HepG2 (cell line): Measurements from ENCODE around the gene PEF1. TPM values are rescaled to one million over a fixed set of nuclear protein-coding genes. Genes with fewer than 3 reads are reported as not detected.
A peak's percentile ranks its signal among the peaks of the same experiment; 100 is the strongest.

ENCODE experiments used
- ATAC-seq: fragments of 200-7000 bp; cut with Tn5 transposase; 3 replicates; pipeline ENCODE4 v1.9.1; 2020; ENCODE audit warnings: mild to moderate bottlenecking, moderate library complexity
- BruUV-seq: library from RNA; stranded (reverse); fragments of 400-500 nt; replicated peaks from 2 replicates; lab custom pipeline; 2021; lab: Mats Ljungman, UMichigan
- CTCF ChIA-PET: fragments of 300-600 bp; formaldehyde crosslinking; extraction: SDS; loops from one replicate; lab custom pipeline; 2021; ENCODE audit warnings: low total read pairs, inconsistent platforms, low intra/inter-chr PET ratio; lab: Yijun Ruan, JAX
- POLR2A ChIA-PET: fragments of 350-600 bp; sonication (Branson Sonifier 250); formaldehyde crosslinking; loops from one replicate; lab custom pipeline; 2020; ENCODE audit warnings: antibody characterized with exemption, inconsistent platforms; lab: Yijun Ruan, JAX
- DNase-seq: peaks from one replicate; pipeline ENCODE4 v3.0.0-alpha.2; 2015; ENCODE audit warnings: low spot score
- FAIRE-seq: peaks from 3 replicates; lab custom pipeline; 2011; peaks lifted over from hg19 to GRCh38; lab: Jason Lieb, UNC
- H2AFZ ChIP-seq: one replicate; pipeline ENCODE4 v1.6.1; 2011; ENCODE audit warnings: low read length, inconsistent platforms
- H3K27ac ChIP-seq: fragments of 300-600 bp; 3 replicates; pipeline ENCODE4 v1.8.0; 2011; ENCODE audit warnings: mixed run types, mild to moderate bottlenecking, mixed read lengths, low read length, inconsistent platforms; ENCODE audit not compliant: insufficient read depth; ENCODE audit errors: extremely low read length
- H3K27me3 ChIP-seq, 2 experiments: fragments of 200-600 bp in 1 of 2; 2 replicates in 1 of 2; 3 replicates in 1 of 2; pipeline versions ENCODE4 v1.6.0 to v1.8.0; 2011; ENCODE audit warnings: low read length in 2 of 2, mild to moderate bottlenecking in 2 of 2, moderate library complexity in 2 of 2, inconsistent platforms in 1 of 2; ENCODE audit not compliant: insufficient read depth in 2 of 2, control insufficient read depth in 1 of 2
- H3K36me3 ChIP-seq, 2 experiments: fragments of 200-600 bp in 1 of 2; replicated peaks in 1 of 2; 2 replicates in 1 of 2; 3 replicates in 1 of 2; pipeline versions ENCODE4 v1.5.1 to v1.8.0; 2011; ENCODE audit warnings: low read length in 2 of 2, inconsistent platforms in 1 of 2; ENCODE audit not compliant: insufficient read depth in 2 of 2, control insufficient read depth in 1 of 2
- H3K4me1 ChIP-seq: 2 replicates; pipeline ENCODE4 v1.5.1; 2012; ENCODE audit warnings: low read length, inconsistent platforms; ENCODE audit not compliant: insufficient read depth
- H3K4me2 ChIP-seq: 2 replicates; pipeline ENCODE4 v1.6.0; 2011; ENCODE audit warnings: low read depth, low read length, inconsistent platforms
- H3K4me3 ChIP-seq, 3 experiments: fragments of 200-600 bp in 1 of 3; sonication (generic), shearing (Covaris generic) in 1 of 3; replicated peaks in 1 of 3; 2 replicates each; pipeline ENCODE4 v1.5.1; 2011 to 2016; ENCODE audit warnings: low read length in 3 of 3, inconsistent platforms in 2 of 3, low read depth in 2 of 3, mild to moderate bottlenecking in 2 of 3, control low read depth in 1 of 3, mixed read lengths in 1 of 3; ENCODE audit not compliant: insufficient read depth in 1 of 3
- H3K79me2 ChIP-seq: one replicate; pipeline ENCODE4 v1.6.1; 2011; ENCODE audit warnings: low read length, inconsistent platforms; ENCODE audit not compliant: insufficient read depth
- H3K9ac ChIP-seq: 2 replicates; pipeline ENCODE4 v1.6.0; 2011; ENCODE audit warnings: mild to moderate bottlenecking, low read depth, low read length, inconsistent platforms; ENCODE audit not compliant: insufficient read depth
- H3K9me3 ChIP-seq: 2 replicates; pipeline ENCODE4 v1.5.1; 2012; ENCODE audit warnings: mild to moderate bottlenecking, low read length
- H4K20me1 ChIP-seq: 2 replicates; pipeline ENCODE4 v1.6.0; 2011; ENCODE audit warnings: inconsistent platforms, mild to moderate bottlenecking, low read length, moderate library complexity; ENCODE audit not compliant: insufficient read depth
- AGO1 ChIP-seq: fragments of 200-400 bp; formaldehyde crosslinking; IDR thresholded peaks from 2 replicates; pipeline ENCODE4 v1.6.1; 2017; ENCODE audit warnings: mild to moderate bottlenecking, low read depth, low read length, moderate library complexity; ENCODE audit not compliant: poor library complexity, severe bottlenecking
- FOXA3 ChIP-seq: IDR thresholded peaks from 2 replicates; pipeline ENCODE4 v1.6.1; 2016; ENCODE audit warnings: missing genetic modification reagents, missing compliant biosample characterization
- HDAC1 ChIP-seq: sonication (generic); formaldehyde crosslinking; IDR thresholded peaks from 2 replicates; pipeline ENCODE4 v1.5.1; 2020; ENCODE audit warnings: mild to moderate bottlenecking, missing genetic modification reagents
- HNRNPL ChIP-seq: fragments of 200-400 bp; formaldehyde crosslinking; IDR thresholded peaks from 2 replicates; pipeline ENCODE4 v1.6.1; 2017; ENCODE audit warnings: mild to moderate bottlenecking, low read depth, low read length
- ISL2 ChIP-seq: sonication (generic); formaldehyde crosslinking; IDR thresholded peaks from 2 replicates; pipeline ENCODE4 v1.5.0; 2020; ENCODE audit warnings: missing genetic modification reagents
- NKX3-1 ChIP-seq: sonication (generic); formaldehyde crosslinking; IDR thresholded peaks from 2 replicates; pipeline ENCODE4 v1.5.0; 2020; ENCODE audit warnings: missing genetic modification reagents
- NR1H2 ChIP-seq: sonication (generic); formaldehyde crosslinking; IDR thresholded peaks from 2 replicates; pipeline ENCODE4 v1.8.1; 2022; ENCODE audit warnings: low read depth, missing genetic modification reagents, borderline replicate concordance
- ZNF101 ChIP-seq: sonication (generic); formaldehyde crosslinking; IDR thresholded peaks from 2 replicates; pipeline ENCODE4 v1.4.0; 2020; ENCODE audit warnings: mild to moderate bottlenecking, low read depth, missing genetic modification reagents, borderline replicate concordance
- ZNF121 ChIP-seq: sonication (generic); formaldehyde crosslinking; IDR thresholded peaks from 2 replicates; pipeline ENCODE4 v1.5.0; 2020; ENCODE audit warnings: mild to moderate bottlenecking, missing genetic modification reagents
- WGBS: methylation state at CpG from one replicate; pipeline ENCODE4 v1.1.6; 2017; ENCODE audit warnings: low lambda C conversion rate; 5-methylcytosine and 5-hydroxymethylcytosine counted together
- in situ Hi-C: cut with HindIII; loops from 2 replicates; pipeline ENCODE4 v1.10.0; 2017; ENCODE audit warnings: low pct_unique_long_range_greater_than_20kb; ENCODE audit not compliant: extremely low pct_ligation_motif_present
- intact Hi-C: fragments of 100-400 bp; cut with micrococcal nuclease; formaldehyde crosslinking; loops from one replicate; pipeline ENCODE4 v1.10.0; 2022; ENCODE audit not compliant: unreplicated experiment
- polyA plus RNA-seq, 8 experiments: library from polyadenylated mRNA; depleted of rRNA in 3 of 8; stranded (reverse) in 7 of 8; unstranded in 1 of 8; fragments of >200 nt; fragmentation: Illumina TruSeq in 4 of 8; extraction: Trizol in 4 of 8; gene quantifications; 2 replicates each; pipeline versions ENCODE4 v1.2.1 to v1.2.3, GENCODE V29; 2011 to 2016; ENCODE audit warnings: low read depth in 4 of 8, missing spikeins in 1 of 8, mixed read lengths in 1 of 8; ENCODE audit not compliant: insufficient read depth in 1 of 8
- total RNA-seq, 5 experiments: library from RNA; depleted of rRNA; stranded (reverse); fragments of >200 nt; fragmentation: Illumina TruSeq; extraction: Trizol; gene quantifications; 2 replicates each; pipeline ENCODE4 v1.2.3, GENCODE V29; 2016; ENCODE audit warnings: low read depth in 1 of 5
- TF ChIP-seq, protein P1 (sequence below): sonication (generic); formaldehyde crosslinking; IDR thresholded peaks from 2 replicates; pipeline ENCODE4 v1.4.0; 2020; ENCODE audit warnings: mild to moderate bottlenecking, missing genetic modification reagents, borderline replicate concordance

PEF1 gene
- total and polyA plus RNA-seq, 2 of the 13 experiments (the other 11 are each of a cell fraction or from before 2014, with no cell fraction given): 57.1 to 57.8 TPM

DNA sequence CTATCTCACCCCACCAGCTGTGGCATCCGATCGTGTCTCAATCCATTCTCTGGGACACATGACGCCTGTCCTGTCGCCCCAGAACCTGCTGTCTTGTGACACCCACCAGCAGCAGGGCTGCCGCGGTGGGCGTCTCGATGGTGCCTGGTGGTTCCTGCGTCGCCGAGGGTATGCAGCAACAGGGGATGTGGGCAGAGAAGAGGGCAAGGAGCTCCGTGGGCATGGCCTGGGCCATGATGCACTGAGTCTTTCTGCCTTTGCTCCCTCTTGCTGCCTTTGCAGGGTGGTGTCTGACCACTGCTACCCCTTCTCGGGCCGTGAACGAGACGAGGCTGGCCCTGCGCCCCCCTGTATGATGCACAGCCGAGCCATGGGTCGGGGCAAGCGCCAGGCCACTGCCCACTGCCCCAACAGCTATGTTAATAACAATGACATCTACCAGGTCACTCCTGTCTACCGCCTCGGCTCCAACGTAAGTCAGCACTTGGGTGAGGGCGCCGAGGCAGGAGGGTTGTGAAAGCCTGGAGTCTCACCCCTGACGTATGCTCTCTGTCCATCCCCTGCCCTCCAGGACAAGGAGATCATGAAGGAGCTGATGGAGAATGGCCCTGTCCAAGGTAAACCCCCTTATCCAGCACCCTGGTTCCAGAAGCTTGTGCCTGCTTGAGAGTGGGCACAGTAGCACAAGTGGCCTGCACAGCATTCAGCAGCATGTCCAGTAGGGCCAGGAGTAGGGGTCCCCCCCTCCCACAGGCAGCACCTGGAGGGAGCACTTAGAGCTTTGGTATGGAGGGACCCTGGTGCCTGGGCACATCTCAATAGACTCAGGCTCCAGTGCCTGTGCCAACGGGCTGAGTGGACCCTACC is 59.6 kb downstream of the PEF1 start (continued):
- TF ChIP-seq HNRNPL: peak; percentile 71; the same call in 1 of the 2 replicates

GRCh38 chr1:31583995-31584868 is 60.4 kb downstream of the PEF1 start:
- 54% methylated on average over 5 of the region's 13 CpGs for WGBS
- Histone ChIP-seq H4K20me1 (0 out of 2 replicates have a peak, but pooled peaks cover 2% of the 10 kb centered on the region), H3K4me1 (peaks cover 48% of the 10 kb centered on the region), H3K4me3 (no peak overlapping the region), H3K27me3 (no peaks in the 10 kb centered on the region), H3K4me2 (peak overlapping the region; percentile 1; the same call in 1 of the 2 replicates), H2AFZ (no peak overlapping the region), H3K79me2 (peaks cover under 1% of the 10 kb centered on the region), H3K9me3 (no peaks in the 10 kb centered on the region), H3K27ac (no peak overlapping the region), H3K36me3 (peaks cover 7 to 22% of the 10 kb centered on the region in 2 experiments; a peak in 4 of 5 replicates), H3K9ac (no peak overlapping the region; the same call in 1 of the 2 replicates)
- DNase-seq (peak; percentile 80), ATAC-seq (peak; percentile 80), FAIRE-seq (peak; percentile 66)
- ChIA-PET CTCF (no interaction called here), POLR2A (interaction anchor here (0.8 to 2.4 kb wide), 4 partner anchors 9 to 59 kb away, joined by 3 to 22 read pairs (median 4); partner anchors contain the start of gene TINAGL1)
- in situ Hi-C loops (no loop called here), intact Hi-C loops (no loop called here)
- BruUV-seq: no TSS peak
- TF ChIP-seq HDAC1 (CRISPR knock-in tag) (no peak), AGO1 (no peak), ZNF121 (peak; percentile 21; the same call in 1 of the 2 replicates), NKX3-1 (CRISPR knock-in tag) (no peak), ISL2 (CRISPR knock-in tag) (peak; percentile 42; the same call in 1 of the 2 replicates), ZNF101 (CRISPR knock-in tag) (no peak), NR1H2 (no peak), FOXA3 (CRISPR knock-in tag) (peak; percentile 76)
- TF ChIP-seq, protein P1, sequence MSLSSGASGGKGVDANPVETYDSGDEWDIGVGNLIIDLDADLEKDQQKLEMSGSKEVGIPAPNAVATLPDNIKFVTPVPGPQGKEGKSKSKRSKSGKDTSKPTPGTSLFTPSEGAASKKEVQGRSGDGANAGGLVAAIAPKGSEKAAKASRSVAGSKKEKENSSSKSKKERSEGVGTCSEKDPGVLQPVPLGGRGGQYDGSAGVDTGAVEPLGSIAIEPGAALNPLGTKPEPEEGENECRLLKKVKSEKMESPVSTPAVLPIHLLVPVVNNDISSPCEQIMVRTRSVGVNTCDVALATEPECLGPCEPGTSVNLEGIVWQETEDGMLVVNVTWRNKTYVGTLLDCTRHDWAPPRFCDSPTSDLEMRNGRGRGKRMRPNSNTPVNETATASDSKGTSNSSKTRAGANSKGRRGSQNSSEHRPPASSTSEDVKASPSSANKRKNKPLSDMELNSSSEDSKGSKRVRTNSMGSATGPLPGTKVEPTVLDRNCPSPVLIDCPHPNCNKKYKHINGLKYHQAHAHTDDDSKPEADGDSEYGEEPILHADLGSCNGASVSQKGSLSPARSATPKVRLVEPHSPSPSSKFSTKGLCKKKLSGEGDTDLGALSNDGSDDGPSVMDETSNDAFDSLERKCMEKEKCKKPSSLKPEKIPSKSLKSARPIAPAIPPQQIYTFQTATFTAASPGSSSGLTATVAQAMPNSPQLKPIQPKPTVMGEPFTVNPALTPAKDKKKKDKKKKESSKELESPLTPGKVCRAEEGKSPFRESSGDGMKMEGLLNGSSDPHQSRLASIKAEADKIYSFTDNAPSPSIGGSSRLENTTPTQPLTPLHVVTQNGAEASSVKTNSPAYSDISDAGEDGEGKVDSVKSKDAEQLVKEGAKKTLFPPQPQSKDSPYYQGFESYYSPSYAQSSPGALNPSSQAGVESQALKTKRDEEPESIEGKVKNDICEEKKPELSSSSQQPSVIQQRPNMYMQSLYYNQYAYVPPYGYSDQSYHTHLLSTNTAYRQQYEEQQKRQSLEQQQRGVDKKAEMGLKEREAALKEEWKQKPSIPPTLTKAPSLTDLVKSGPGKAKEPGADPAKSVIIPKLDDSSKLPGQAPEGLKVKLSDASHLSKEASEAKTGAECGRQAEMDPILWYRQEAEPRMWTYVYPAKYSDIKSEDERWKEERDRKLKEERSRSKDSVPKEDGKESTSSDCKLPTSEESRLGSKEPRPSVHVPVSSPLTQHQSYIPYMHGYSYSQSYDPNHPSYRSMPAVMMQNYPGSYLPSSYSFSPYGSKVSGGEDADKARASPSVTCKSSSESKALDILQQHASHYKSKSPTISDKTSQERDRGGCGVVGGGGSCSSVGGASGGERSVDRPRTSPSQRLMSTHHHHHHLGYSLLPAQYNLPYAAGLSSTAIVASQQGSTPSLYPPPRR (CRISPR knock-in tag): peak; percentile 36; the same call in 1 of the 2 replicates
